Spleen (tissue), 7 donors: ENCODE measurements around the gene ENO3.

Experiments used
- POLR2A ChIP-seq, 3 donors: fragments of 450-650 bp; IDR thresholded peaks; one replicate each; pipeline ENCODE4 v1.5.1; 2017; ENCODE audit warnings: antibody characterized with exemption in 3 of 3, mild to moderate bottlenecking in 1 of 3
- POLR2AphosphoS5 ChIP-seq, 3 donors: sonication (generic); formaldehyde crosslinking; IDR thresholded peaks; one replicate each; pipeline ENCODE4 v1.5.1; 2017; ENCODE audit warnings: antibody characterized with exemption in 3 of 3
- TF ChIP-seq, protein P1 (sequence below), 11 experiments: fragments of 200-600 bp in 7 of 11; fragments of 450-650 bp in 4 of 11; sonication (generic) in 4 of 11; IDR thresholded peaks in 8 of 11; conservative IDR thresholded peaks in 3 of 11; 1 replicate in 7 of 11; 2 replicates in 4 of 11; pipeline versions ENCODE4 v1.4.0 to v1.8.0; 2016 to 2021; ENCODE audit warnings: antibody characterized with exemption in 11 of 11, inconsistent platforms in 4 of 11, mild to moderate bottlenecking in 1 of 11
- donor health status: DM: no; HTN: no; CAD: no; lungs with moderate emphysema.
- donor health status: DM: no; HTN: no; CAD: no.
- donor health status: DM: no; HTN: no; CAD: no.

DNA sequence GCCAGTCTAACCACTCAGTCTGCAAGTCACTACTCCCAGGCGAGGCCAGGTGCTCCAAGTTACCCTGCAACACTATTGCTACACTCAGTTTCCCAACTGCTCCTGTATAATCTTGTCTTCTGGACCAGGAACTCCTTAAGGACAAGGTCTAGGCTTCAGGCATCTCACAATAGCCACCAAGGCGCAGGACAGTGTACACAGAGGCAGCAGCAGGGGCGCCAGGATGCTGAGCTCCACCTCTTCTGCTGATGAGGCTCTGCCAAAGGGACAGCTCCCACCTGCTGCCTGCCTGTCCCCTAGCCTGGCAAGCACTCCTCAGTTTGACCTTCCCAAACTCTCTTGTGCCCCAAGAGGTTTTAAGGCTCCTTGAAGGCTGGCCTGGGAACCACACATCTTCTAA is 14.5 kb upstream of the ENO3 start:
- TF ChIP-seq POLR2AphosphoS5 (IDR thresholded peaks at IDR 0.05) = no peak
- TF ChIP-seq, protein P1, sequence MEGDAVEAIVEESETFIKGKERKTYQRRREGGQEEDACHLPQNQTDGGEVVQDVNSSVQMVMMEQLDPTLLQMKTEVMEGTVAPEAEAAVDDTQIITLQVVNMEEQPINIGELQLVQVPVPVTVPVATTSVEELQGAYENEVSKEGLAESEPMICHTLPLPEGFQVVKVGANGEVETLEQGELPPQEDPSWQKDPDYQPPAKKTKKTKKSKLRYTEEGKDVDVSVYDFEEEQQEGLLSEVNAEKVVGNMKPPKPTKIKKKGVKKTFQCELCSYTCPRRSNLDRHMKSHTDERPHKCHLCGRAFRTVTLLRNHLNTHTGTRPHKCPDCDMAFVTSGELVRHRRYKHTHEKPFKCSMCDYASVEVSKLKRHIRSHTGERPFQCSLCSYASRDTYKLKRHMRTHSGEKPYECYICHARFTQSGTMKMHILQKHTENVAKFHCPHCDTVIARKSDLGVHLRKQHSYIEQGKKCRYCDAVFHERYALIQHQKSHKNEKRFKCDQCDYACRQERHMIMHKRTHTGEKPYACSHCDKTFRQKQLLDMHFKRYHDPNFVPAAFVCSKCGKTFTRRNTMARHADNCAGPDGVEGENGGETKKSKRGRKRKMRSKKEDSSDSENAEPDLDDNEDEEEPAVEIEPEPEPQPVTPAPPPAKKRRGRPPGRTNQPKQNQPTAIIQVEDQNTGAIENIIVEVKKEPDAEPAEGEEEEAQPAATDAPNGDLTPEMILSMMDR (IDR thresholded peaks at IDR 0.05 in 8 of 11, conservative IDR thresholded peaks at IDR 0.05 in 3 of 11) = no peak
- no peak for TF ChIP-seq POLR2A (IDR thresholded peaks at IDR 0.05)
